PC-9 (cell line): ENCODE data around the gene TMEM235. TPM values are rescaled to one million over a fixed set of nuclear protein-coding genes. Genes with fewer than 3 reads are reported as not detected.
A peak's percentile ranks its signal among the peaks of the same experiment; 100 is the strongest.

Experiments used
- Bru-seq: library from RNA; stranded (reverse); fragments of 400-500 nt; gene quantifications from one replicate; lab custom pipeline; 2021; lab: Mats Ljungman, UMichigan
- BruChase-seq, 2 experiments: library from RNA; stranded (reverse); fragments of 400-500 nt; gene quantifications; one replicate each; lab custom pipeline; 2021; lab: Mats Ljungman, UMichigan
- BruUV-seq: library from RNA; stranded (reverse); fragments of 400-500 nt; replicated peaks from 2 replicates; lab custom pipeline; 2021; lab: Mats Ljungman, UMichigan
- CTCF ChIA-PET: fragments of 300-600 bp; sonication (Branson Sonifier 250); formaldehyde crosslinking; loops from one replicate; lab custom pipeline; 2022; ENCODE audit warnings: antibody characterized with exemption; lab: Charles Lee
- POLR2A ChIA-PET: fragments of 300-600 bp; sonication (Branson Sonifier 250); formaldehyde crosslinking; loops from one replicate; lab custom pipeline; 2022; ENCODE audit warnings: antibody characterized with exemption; ENCODE audit not compliant: unreplicated experiment; lab: Charles Lee
- DNase-seq, 2 experiments: peaks; one replicate each; pipeline versions ENCODE4 v3.0.0 to v3.0.0-alpha.2; 2015 to 2022; ENCODE audit warnings: mixed read lengths in 1 of 2
- H2AFZ ChIP-seq: fragments of 200-600 bp; sonication (generic); 2 replicates; pipeline ENCODE4 v1.8.1; 2017; ENCODE audit warnings: antibody characterized with exemption
- H3F3A ChIP-seq: fragments of 200-600 bp; sonication (generic); 2 replicates; pipeline ENCODE4 v1.8.1; 2017; ENCODE audit warnings: antibody characterized with exemption, mild to moderate bottlenecking, low read depth; ENCODE audit not compliant: insufficient read depth
- H3K27ac ChIP-seq: fragments of 200-600 bp; sonication (generic); 2 replicates; pipeline ENCODE4 v1.6.1; 2016; ENCODE audit warnings: mixed run types
- H3K27me3 ChIP-seq: fragments of 200-600 bp; sonication (generic); 2 replicates; pipeline ENCODE4 v1.6.1; 2016; ENCODE audit warnings: low read depth, mixed run types; ENCODE audit not compliant: insufficient read depth
- H3K36me3 ChIP-seq: fragments of 200-600 bp; sonication (generic); 2 replicates; pipeline ENCODE4 v1.6.1; 2016; ENCODE audit warnings: low read depth, mixed run types
- H3K4me1 ChIP-seq: fragments of 200-600 bp; sonication (generic); replicated peaks from 2 replicates; pipeline ENCODE4 v1.6.1; 2016; ENCODE audit warnings: mixed run types; ENCODE audit not compliant: insufficient read depth
- H3K4me2 ChIP-seq: fragments of 200-600 bp; sonication (generic); 2 replicates; pipeline ENCODE4 v1.6.1; 2017; ENCODE audit warnings: mixed run types
- H3K4me3 ChIP-seq: fragments of 200-600 bp; sonication (generic); 2 replicates; pipeline ENCODE4 v1.6.1; 2016; ENCODE audit warnings: mixed run types
- H3K79me2 ChIP-seq: fragments of 200-600 bp; sonication (generic); 2 replicates; pipeline ENCODE4 v1.6.1; 2017; ENCODE audit warnings: low read depth, mixed run types
- H3K9me2 ChIP-seq: fragments of 200-600 bp; sonication (generic); 2 replicates; pipeline ENCODE4 v1.8.1; 2017; ENCODE audit warnings: mild to moderate bottlenecking; ENCODE audit not compliant: insufficient read depth
- H3K9me3 ChIP-seq: fragments of 200-600 bp; sonication (generic); 2 replicates; pipeline ENCODE4 v1.8.1; 2016; ENCODE audit warnings: low read depth; ENCODE audit not compliant: insufficient read depth
- H4K20me1 ChIP-seq: fragments of 200-600 bp; sonication (generic); 2 replicates; pipeline ENCODE4 v1.8.1; 2017; ENCODE audit not compliant: insufficient read depth
- EZH2 ChIP-seq: fragments of 200-600 bp; sonication (generic); IDR thresholded peaks from 2 replicates; pipeline ENCODE4 v1.8.0; 2017; ENCODE audit warnings: antibody characterized with exemption, low read depth
- intact Hi-C: fragments of 100-400 bp; cut with micrococcal nuclease; formaldehyde crosslinking; loops from one replicate; pipeline ENCODE4 v1.10.0; 2022; ENCODE audit not compliant: unreplicated experiment
- long read RNA-seq: library from polyadenylated mRNA; stranded (forward); transcript quantifications from one replicate; pipeline ENCODE4 v2.0.0, GENCODE V29; 2022
- total RNA-seq: library from RNA; stranded (reverse); gene quantifications from 2 replicates; pipeline ENCODE4 v1.2.3, GENCODE V29; 2021
- TF ChIP-seq, protein P1 (sequence below): fragments of 200-600 bp; sonication (generic); conservative IDR thresholded peaks from 2 replicates; pipeline ENCODE4 v1.6.1; 2017; ENCODE audit warnings: mixed run types, antibody characterized with exemption, mild to moderate bottlenecking, moderate library complexity

The TMEM235 gene
- total RNA-seq (not detected in 2 replicates), Bru-seq, nascent RNA (percentile 5 among the genes with signal in this experiment), BruChase-seq, experiment 1, labeled RNA remaining after a 2-hour chase (not detected), BruChase-seq, experiment 2, labeled RNA remaining after a 6-hour chase (not detected)
- long read RNA-seq, result 0 reads

- no peak within 1 kb of the TSS for H2AFZ ChIP-seq
- no peaks in the 10 kb centered on the region for H4K20me1 ChIP-seq
- H3K9me3 ChIP-seq, result no peaks in the 10 kb centered on the region
- H3K79me2 ChIP-seq, result no peaks in the 10 kb centered on the region
- H3K4me1 ChIP-seq, result no peaks in the 10 kb centered on the region
- DNase-seq, result no peak
- TF ChIP-seq EZH2, result no peak
- TF ChIP-seq, protein P1, sequence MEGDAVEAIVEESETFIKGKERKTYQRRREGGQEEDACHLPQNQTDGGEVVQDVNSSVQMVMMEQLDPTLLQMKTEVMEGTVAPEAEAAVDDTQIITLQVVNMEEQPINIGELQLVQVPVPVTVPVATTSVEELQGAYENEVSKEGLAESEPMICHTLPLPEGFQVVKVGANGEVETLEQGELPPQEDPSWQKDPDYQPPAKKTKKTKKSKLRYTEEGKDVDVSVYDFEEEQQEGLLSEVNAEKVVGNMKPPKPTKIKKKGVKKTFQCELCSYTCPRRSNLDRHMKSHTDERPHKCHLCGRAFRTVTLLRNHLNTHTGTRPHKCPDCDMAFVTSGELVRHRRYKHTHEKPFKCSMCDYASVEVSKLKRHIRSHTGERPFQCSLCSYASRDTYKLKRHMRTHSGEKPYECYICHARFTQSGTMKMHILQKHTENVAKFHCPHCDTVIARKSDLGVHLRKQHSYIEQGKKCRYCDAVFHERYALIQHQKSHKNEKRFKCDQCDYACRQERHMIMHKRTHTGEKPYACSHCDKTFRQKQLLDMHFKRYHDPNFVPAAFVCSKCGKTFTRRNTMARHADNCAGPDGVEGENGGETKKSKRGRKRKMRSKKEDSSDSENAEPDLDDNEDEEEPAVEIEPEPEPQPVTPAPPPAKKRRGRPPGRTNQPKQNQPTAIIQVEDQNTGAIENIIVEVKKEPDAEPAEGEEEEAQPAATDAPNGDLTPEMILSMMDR, result no peak
- BruUV-seq, result no TSS peak
- POLR2A ChIA-PET, result no interaction called here
- H3K36me3 ChIP-seq, result no peaks in the 10 kb centered on the region
- no peaks in the 10 kb centered on the region for H3K27me3 ChIP-seq
- intact Hi-C loops, result no loop called here
- H3K9me2 ChIP-seq, result no peaks in the 10 kb centered on the region
- CTCF ChIA-PET, result interaction anchor here (1.1 kb wide), 1 partner anchor 57 kb away, joined by 4 read pairs; no protein-coding TSS in a partner anchor
- H3K4me3 ChIP-seq, result no peak within 1 kb of the TSS
- no peak within 1 kb of the TSS for H3K27ac ChIP-seq
- no peak within 1 kb of the TSS for H3K4me2 ChIP-seq
- no peaks in the 10 kb centered on the region for H3F3A ChIP-seq
These were observed at the start of gene TMEM235 for GRCh38 chr17:78230996-78231935. TSS of gene TMEM235 (plus strand) at chr17:78231631. CDS start at chr17:78232024, 393 bp downstream.

DNA sequence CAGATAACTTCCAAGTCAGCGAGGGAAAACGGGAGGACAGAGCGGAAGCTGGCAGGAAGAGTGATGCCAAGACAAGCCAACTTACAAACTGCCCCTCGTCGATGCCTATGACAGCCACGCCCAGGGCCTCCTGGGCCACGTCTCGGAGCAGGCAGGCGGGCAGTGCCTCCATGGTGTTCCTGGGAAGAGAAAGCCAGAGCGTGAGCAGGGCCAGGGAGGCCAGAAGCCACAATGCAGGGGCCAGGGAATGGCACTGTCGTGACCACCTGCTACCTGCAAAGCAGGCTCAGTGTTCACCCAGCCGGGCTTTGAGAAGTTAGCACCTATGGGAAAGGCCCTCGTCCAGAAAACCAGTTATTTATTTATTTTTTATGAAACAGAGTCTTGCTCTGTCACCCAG lies 48.9 kb upstream of the TMEM235 start:
- Histone ChIP-seq H3K27me3 (no peaks in the 10 kb centered on the region), H3K9me2 (no peaks in the 10 kb centered on the region), H3K79me2 (peaks cover 9% of the 10 kb centered on the region; the same call in 1 of the 2 replicates), H3F3A (peaks cover 6% of the 10 kb centered on the region; the same call in 1 of the 2 replicates), H3K4me3 (no peak overlapping the region), H3K27ac (no peak overlapping the region), H3K4me2 (no peak overlapping the region), H3K36me3 (no peaks in the 10 kb centered on the region), H4K20me1 (no peaks in the 10 kb centered on the region), H3K4me1 (peaks cover 4% of the 10 kb centered on the region), H2AFZ (no peak overlapping the region), H3K9me3 (no peaks in the 10 kb centered on the region)
- no TSS peak for BruUV-seq
- CTCF ChIA-PET, result interaction anchor here (0.6 to 0.7 kb wide), 2 partner anchors 37 to 597 kb away, joined by 4 to 9 read pairs; no protein-coding TSS in a partner anchor
- intact Hi-C loops, result no loop called here
- TF ChIP-seq EZH2, result no peak
- POLR2A ChIA-PET, result interaction anchor here (0.7 kb wide), 1 partner anchor 38 kb away, joined by 4 read pairs; no protein-coding TSS in a partner anchor
- no peak for DNase-seq

GRCh38 chr17:78183916-78184315 lies 47.5 kb upstream of the TMEM235 start:
- Histone ChIP-seq H3K27ac (no peak overlapping the region), H3K27me3 (no peaks in the 10 kb centered on the region), H3K4me2 (no peak overlapping the region), H3K4me3 (no peak overlapping the region), H4K20me1 (no peaks in the 10 kb centered on the region), H3K4me1 (peaks cover 8% of the 10 kb centered on the region), H2AFZ (no peak overlapping the region), H3K9me2 (no peaks in the 10 kb centered on the region), H3F3A (peaks cover 6% of the 10 kb centered on the region; the same call in 1 of the 2 replicates), H3K9me3 (no peaks in the 10 kb centered on the region), H3K79me2 (peaks cover 16% of the 10 kb centered on the region; the same call in 1 of the 2 replicates), H3K36me3 (no peaks in the 10 kb centered on the region)
- ChIA-PET CTCF (no interaction called here), POLR2A (no interaction called here)
- DNase-seq, result no peak
- BruUV-seq, result no TSS peak
- intact Hi-C loops, result no loop called here
- TF ChIP-seq, protein P1, result no peak
- TF ChIP-seq EZH2, result no peak
